Measurements from ENCODE around the gene PRR5. TPM values are rescaled to one million over a fixed set of nuclear protein-coding genes. Genes with fewer than 3 reads are reported as not detected.
"Not testable (repeated sequence)": the region's sequence is repeated elsewhere in the genome, so short reads cannot be mapped to it uniquely, and the experiment has no call there.

Gene PRR5
- total and polyA plus RNA-seq, 5 experiments from 2014 or later, result 75.2 to 107 (median 85.3) TPM

DNA sequence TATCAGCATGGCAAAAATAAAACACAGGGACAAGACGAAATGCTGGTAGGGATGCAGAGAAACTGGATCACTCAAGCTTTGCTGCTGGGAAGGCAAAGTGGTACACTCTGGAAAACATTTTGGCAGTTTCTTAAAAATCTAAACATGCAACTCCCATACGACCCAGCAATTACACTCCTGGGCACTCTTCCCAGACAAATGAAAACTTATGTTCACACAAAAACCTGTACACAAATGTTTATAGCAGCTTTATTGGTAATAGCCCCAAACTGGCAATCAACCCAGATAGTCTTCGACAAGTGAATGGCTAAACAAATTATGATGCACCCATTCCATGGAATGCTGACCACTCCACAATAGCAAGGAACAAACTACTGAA, 35.8 kb upstream of the PRR5 start:
- Mint-ChIP-seq H3K4me1 (peaks cover 27 to 82% (median 73%) of the 10 kb centered on the region in 4 donors), H3K4me3 (peak overlapping the region in 8 of 10 donors; percentile 1 to 93 (median 56)), H3K36me3 (no peaks in the 10 kb centered on the region), H3K27me3 (no peaks in the 10 kb centered on the region), H3K27ac (peak overlapping the region; percentile 86 to 96 (median 91)), H3K9me3 (no peaks in the 10 kb centered on the region)
- POLR2A ChIA-PET, result interaction anchor here (0.7 to 1.4 kb wide), 3 partner anchors 33 to 1369 kb away, joined by 3 to 6 read pairs (median 4); no protein-coding TSS in a partner anchor
- no peak for ATAC-seq
- no peak for DNase-seq

GRCh38 chr22:44667276-44667675, 34.7 kb upstream of the PRR5 start:
- no peak for DNase-seq
- no peaks in the 10 kb centered on the region for H3K36me3 Mint-ChIP-seq
- no peaks in the 10 kb centered on the region for H3K9me3 Mint-ChIP-seq
- no peak for ATAC-seq
- peaks cover 30 to 84% (median 75%) of the 10 kb centered on the region in 4 donors for H3K4me1 Mint-ChIP-seq
- peak overlapping the region; percentile 86 to 96 (median 91) for H3K27ac Mint-ChIP-seq
- peak overlapping the region; percentile 70 to 93 (median 84) for H3K4me3 Mint-ChIP-seq
- no peaks in the 10 kb centered on the region for H3K27me3 Mint-ChIP-seq
- POLR2A ChIA-PET, result interaction anchor here (0.7 to 1.2 kb wide), 4 partner anchors 9 to 855 kb away, joined by 3 to 5 read pairs (median 4); partner anchors contain the start of gene EFCAB6

DNA sequence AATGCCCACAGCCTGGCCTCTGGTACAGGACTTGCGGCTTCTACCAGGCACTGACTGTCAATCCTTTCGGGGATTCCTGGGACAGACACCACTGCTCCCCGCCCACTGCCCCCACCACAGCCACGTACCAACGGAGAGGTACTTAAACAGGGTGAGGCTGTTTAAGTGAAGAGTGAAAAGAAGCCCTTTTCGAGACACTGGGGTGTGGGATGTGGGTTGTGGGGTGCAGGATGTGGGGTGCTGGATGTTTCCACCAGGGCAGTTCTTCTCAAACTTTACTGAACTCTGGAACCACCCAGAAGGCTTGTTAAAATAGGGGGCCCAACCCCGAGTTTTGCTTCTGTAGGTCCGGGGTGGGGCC, 34.2 kb upstream of the PRR5 start:
- H3K4me1 Mint-ChIP-seq, result peaks cover 32 to 82% (median 77%) of the 10 kb centered on the region in 4 donors
- H3K27me3 Mint-ChIP-seq, result no peaks in the 10 kb centered on the region
- POLR2A ChIA-PET, result interaction anchor here (0.5 to 3.4 kb wide), 5 partner anchors 8 to 17 kb away, joined by 3 to 14 read pairs (median 4); no protein-coding TSS in a partner anchor
- no peaks in the 10 kb centered on the region for H3K9me3 Mint-ChIP-seq
- no peaks in the 10 kb centered on the region for H3K36me3 Mint-ChIP-seq
- H3K4me3 Mint-ChIP-seq, result peak overlapping the region; percentile 70 to 93 (median 84)
- DNase-seq, result peak; percentile 27 to 90 (median 80)
- peak overlapping the region; percentile 86 to 96 (median 91) for H3K27ac Mint-ChIP-seq
- peak; percentile 68 to 82 for ATAC-seq

- Mint-ChIP-seq H3K27me3 (no peaks in the 10 kb centered on the region), H3K27ac (peak overlapping the region; percentile 86 to 96 (median 91)), H3K4me1 (peaks cover 31 to 80% (median 75%) of the 10 kb centered on the region in 4 donors), H3K4me3 (peak overlapping the region; percentile 70 to 93 (median 84)), H3K9me3 (no peaks in the 10 kb centered on the region), H3K36me3 (no peaks in the 10 kb centered on the region)
- ATAC-seq (peak; percentile 51 to 66), DNase-seq (peak; percentile 25 to 75 (median 67))
- POLR2A ChIA-PET, result interaction anchor here (0.5 to 3.4 kb wide), 5 partner anchors 8 to 20 kb away, joined by 3 to 14 read pairs (median 3); no protein-coding TSS in a partner anchor
Measured at GRCh38 chr22:44668190-44668885, 33.7 kb upstream of the PRR5 start.

- DNase-seq, result peak in 2 of 10 donors; percentile 15 to 18
- peak overlapping the region; percentile 64 to 87 (median 79) for H3K4me3 Mint-ChIP-seq
- ATAC-seq, result peak in 1 of 2 donors; percentile 4
- no peaks in the 10 kb centered on the region for H3K9me3 Mint-ChIP-seq
- POLR2A ChIA-PET, result interaction anchor here (0.6 to 3.4 kb wide), 4 partner anchors 9 to 34 kb away, joined by 3 to 14 read pairs (median 4); no protein-coding TSS in a partner anchor
- H3K36me3 Mint-ChIP-seq, result no peaks in the 10 kb centered on the region
- H3K27me3 Mint-ChIP-seq, result no peaks in the 10 kb centered on the region
- H3K4me1 Mint-ChIP-seq, result peaks cover 30 to 73% (median 70%) of the 10 kb centered on the region in 4 donors
- peak overlapping the region in 9 of 10 donors; percentile 44 to 86 (median 77) for H3K27ac Mint-ChIP-seq
Measured at GRCh38 chr22:44668886-44669521, 33.0 kb upstream of the PRR5 start.

DNA sequence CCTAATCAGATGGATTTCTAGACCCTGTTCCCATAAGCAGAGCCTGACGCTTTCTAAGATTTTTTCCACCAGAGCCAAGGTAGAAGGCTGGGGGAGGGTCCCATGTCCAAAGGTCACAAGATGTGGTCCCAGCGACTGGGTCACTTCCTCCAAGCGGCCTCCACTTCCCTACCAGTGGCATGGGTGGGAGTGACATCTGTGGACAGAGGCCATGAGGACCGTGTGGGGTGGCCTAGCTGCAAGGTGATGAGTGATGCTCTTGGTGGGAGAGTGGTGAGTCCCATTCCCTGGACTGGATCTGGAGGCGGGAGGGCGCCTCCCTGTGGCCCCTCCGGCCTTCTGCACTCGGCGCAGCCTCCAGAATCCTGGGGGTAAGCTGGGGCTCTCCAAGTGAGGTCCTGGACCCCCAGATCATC, 32.4 kb upstream of the PRR5 start:
- Mint-ChIP-seq H3K27me3 (no peaks in the 10 kb centered on the region), H3K36me3 (no peaks in the 10 kb centered on the region), H3K4me1 (peaks cover 30 to 68% (median 65%) of the 10 kb centered on the region in 4 donors), H3K27ac (peak overlapping the region in 9 of 10 donors; percentile 34 to 86 (median 77)), H3K4me3 (peak overlapping the region; percentile 64 to 87 (median 79)), H3K9me3 (no peaks in the 10 kb centered on the region)
- DNase-seq, result peak in 2 of 10 donors; percentile 17 to 23
- POLR2A ChIA-PET, result interaction anchor here (0.6 to 3.4 kb wide), 2 partner anchors 15 to 33 kb away, joined by 3 to 14 read pairs; no protein-coding TSS in a partner anchor
- no peak for ATAC-seq

GRCh38 chr22:44670220-44670988, 31.6 kb upstream of the PRR5 start:
- Mint-ChIP-seq H3K4me1 (peaks cover 32 to 63% (median 60%) of the 10 kb centered on the region in 4 donors), H3K27ac (peak overlapping the region in 9 of 10 donors; percentile 58 to 90 (median 79)), H3K36me3 (no peaks in the 10 kb centered on the region), H3K9me3 (no peaks in the 10 kb centered on the region), H3K4me3 (peak overlapping the region; percentile 28 to 87 (median 77)), H3K27me3 (peaks cover 0 to 2% (median 0%) of the 10 kb centered on the region in 5 donors)
- no peak for ATAC-seq
- no peak for DNase-seq
- POLR2A ChIA-PET, result interaction anchor here (0.5 to 3.4 kb wide), 2 partner anchors 14 to 23 kb away, joined by 6 to 14 read pairs; no protein-coding TSS in a partner anchor

DNA sequence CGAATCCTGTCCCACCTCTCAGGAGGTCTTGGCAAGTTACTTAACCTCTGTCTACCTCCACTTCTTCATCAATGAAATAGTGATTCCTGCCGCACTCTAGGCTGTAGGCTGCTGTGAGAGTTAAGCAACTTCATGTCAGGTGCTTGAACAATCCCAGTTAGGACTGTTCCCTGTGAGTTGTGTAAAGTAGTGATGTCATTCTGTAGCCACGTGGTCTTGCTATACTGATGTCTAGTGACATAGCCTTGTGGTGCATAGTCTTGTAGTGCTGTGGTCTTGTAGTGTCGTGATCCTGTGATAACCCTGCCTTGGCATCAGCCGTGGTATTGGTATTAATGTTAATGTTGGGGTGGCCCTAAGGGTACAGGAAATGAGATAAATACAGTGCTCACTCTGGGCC, 30.3 kb upstream of the PRR5 start:
- peak overlapping the region in 3 of 10 donors; percentile 3 to 81 (median 58) for H3K4me3 Mint-ChIP-seq
- peak in 1 of 2 donors; percentile 19 for ATAC-seq

GRCh38 chr22:44672632-44673031, 29.4 kb upstream of the PRR5 start:
- H3K27ac Mint-ChIP-seq, result no peak overlapping the region
- ATAC-seq, result no peak
- POLR2A ChIA-PET, result no interaction called here
- H3K36me3 Mint-ChIP-seq, result no peaks in the 10 kb centered on the region
- H3K4me3 Mint-ChIP-seq, result peak overlapping the region in 1 of 10 donors; percentile 36
- H3K4me1 Mint-ChIP-seq, result peaks cover 27 to 63% (median 56%) of the 10 kb centered on the region in 4 donors
- no peaks in the 10 kb centered on the region for H3K9me3 Mint-ChIP-seq
- no peak for DNase-seq
- H3K27me3 Mint-ChIP-seq, result peaks cover 0 to 10% (median 0%) of the 10 kb centered on the region in 5 donors

More for the DNA sequence above, 30.3 kb upstream of the PRR5 start:
- Mint-ChIP-seq H3K4me1 (peaks cover 30 to 63% (median 56%) of the 10 kb centered on the region in 4 donors), H3K27me3 (peaks cover 0 to 10% (median 0%) of the 10 kb centered on the region in 5 donors), H3K9me3 (no peaks in the 10 kb centered on the region), H3K27ac (peak overlapping the region in 9 of 10 donors; percentile 11 to 90 (median 77)), H3K36me3 (no peaks in the 10 kb centered on the region)
- POLR2A ChIA-PET, result no interaction called here
- peak in 2 of 10 donors; percentile 31 to 34 for DNase-seq

- H3K36me3 Mint-ChIP-seq, result no peaks in the 10 kb centered on the region
- no peaks in the 10 kb centered on the region for H3K9me3 Mint-ChIP-seq
- POLR2A ChIA-PET, result no interaction called here
- peaks cover 0 to 10% (median 0%) of the 10 kb centered on the region in 5 donors for H3K27me3 Mint-ChIP-seq
- peak in 1 of 10 donors; percentile 2 for DNase-seq
- H3K27ac Mint-ChIP-seq, result peak overlapping the region in 3 of 10 donors; percentile 4 to 52 (median 33)
- H3K4me1 Mint-ChIP-seq, result peaks cover 26 to 60% (median 53%) of the 10 kb centered on the region in 4 donors
- ATAC-seq, result no peak
- H3K4me3 Mint-ChIP-seq, result no peak overlapping the region
Measured at GRCh38 chr22:44673406-44673805, 28.6 kb upstream of the PRR5 start.

- POLR2A ChIA-PET, result interaction anchor here (0.7 to 1.3 kb wide), 2 partner anchors 8 kb away, joined by 3 to 5 read pairs; no protein-coding TSS in a partner anchor
- H3K4me1 Mint-ChIP-seq, result peaks cover 22 to 52% (median 49%) of the 10 kb centered on the region in 4 donors
- H3K27me3 Mint-ChIP-seq, result peaks cover 0 to 10% (median 0%) of the 10 kb centered on the region in 5 donors
- not testable (repeated sequence) for ATAC-seq, DNase-seq, H3K36me3 Mint-ChIP-seq, H3K9me3 Mint-ChIP-seq
- H3K4me3 Mint-ChIP-seq, result peak overlapping the region in 6 of 10 donors; percentile 18 to 77 (median 60)
- H3K27ac Mint-ChIP-seq, result peak overlapping the region in 3 of 10 donors; percentile 28 to 58 (median 54)
Measured at GRCh38 chr22:44676066-44676440, 26.0 kb upstream of the PRR5 start.
